Activated T-cell treated with anti-CD3 and anti-CD28 coated beads, Interleukin-2, amount 50 U/mL, for 48 hours (primary cell): ENCODE data around the gene ACACB.

Experiments used
- DNase-seq, 2 experiments: peaks; one replicate each; pipeline ENCODE4 v3.0.0-alpha.2; 2020

The ACACB gene

GRCh38 chr12:109308534-109309380 lies 192.4 kb downstream of the ACACB start, which contains the start of gene FOXN4:
FOXN4 (minus strand) TSS chr12:109309284; CDS start chr12:109308321, 963 bp downstream.
- no peak for DNase-seq

GRCh38 chr12:109309381-109310246 lies 193.2 kb downstream of the ACACB start:
- peak; percentile 25 for DNase-seq

GRCh38 chr12:109310247-109311125 lies 194.1 kb downstream of the ACACB start:
- DNase-seq = peak in 1 of 2 experiments; percentile 25
